GM12878 (cell line): Measurements from ENCODE around the gene BCKDHA. TPM values are rescaled to one million over a fixed set of nuclear protein-coding genes. Genes with fewer than 3 reads are reported as not detected.

Source experiments
- ATAC-seq: fragments of 200-7000 bp; cut with Tn5 transposase; 3 replicates; pipeline ENCODE4 v1.9.1; 2020; ENCODE audit warnings: mild to moderate bottlenecking, moderate library complexity
- BruUV-seq: library from RNA; stranded (reverse); fragments of 400-500 nt; replicated peaks from 2 replicates; lab custom pipeline; 2021; lab: Mats Ljungman, UMichigan
- CTCF ChIA-PET: fragments of 300-600 bp; sonication (Branson Sonifier 250); formaldehyde crosslinking; extraction: SDS; loops from one replicate; lab custom pipeline; 2021; ENCODE audit warnings: inconsistent platforms; lab: Yijun Ruan, JAX
- POLR2A ChIA-PET: fragments of 350-600 bp; formaldehyde crosslinking; extraction: SDS; loops from one replicate; lab custom pipeline; 2021; ENCODE audit warnings: inconsistent platforms; lab: Charles Lee
- RAD21 ChIA-PET: fragments of 300-600 bp; sonication (Branson Sonifier 250); formaldehyde crosslinking; loops from one replicate; lab custom pipeline; 2023; ENCODE audit warnings: antibody characterized with exemption; ENCODE audit not compliant: unreplicated experiment; lab: Charles Lee
- SMC1A ChIA-PET: fragments of 300-600 bp; sonication (Branson Sonifier 250); formaldehyde crosslinking; loops from one replicate; lab custom pipeline; 2023; ENCODE audit not compliant: unreplicated experiment, uncharacterized antibody; lab: Charles Lee
- DNase-seq: peaks from one replicate; pipeline ENCODE4 v3.0.0-alpha.2; 2011; ENCODE audit warnings: low read depth, low spot score
- FAIRE-seq: peaks from 3 replicates; lab custom pipeline; 2011; peaks lifted over from hg19 to GRCh38; lab: Jason Lieb, UNC
- H2AFZ ChIP-seq: 2 replicates; pipeline ENCODE4 v1.6.0; 2011; ENCODE audit warnings: low read depth, low read length, control low read depth; ENCODE audit not compliant: control insufficient read depth
- H3K27ac ChIP-seq: 2 replicates; pipeline ENCODE4 v1.5.1; 2011; ENCODE audit warnings: control low read depth; ENCODE audit not compliant: control insufficient read depth, insufficient read depth
- H3K27me3 ChIP-seq, 2 experiments: replicated peaks in 1 of 2; 2 replicates each; pipeline versions ENCODE4 v1.6.0 to v1.6.1; 2011; ENCODE audit warnings: low read length in 1 of 2; ENCODE audit not compliant: control insufficient read depth in 2 of 2, insufficient read depth in 2 of 2
- H3K36me3 ChIP-seq, 2 experiments: 2 replicates each; pipeline ENCODE4 v1.5.1; 2011; ENCODE audit warnings: low read length in 1 of 2; ENCODE audit not compliant: control insufficient read depth in 2 of 2, insufficient read depth in 2 of 2
- H3K4me1 ChIP-seq: 2 replicates; pipeline ENCODE4 v1.6.1; 2011; ENCODE audit warnings: mild to moderate bottlenecking, low read length, moderate library complexity, mixed read lengths; ENCODE audit not compliant: control insufficient read depth, insufficient read depth
- H3K4me2 ChIP-seq: 2 replicates; pipeline ENCODE4 v1.6.0; 2011; ENCODE audit warnings: control low read depth; ENCODE audit not compliant: control insufficient read depth, insufficient read depth
- H3K4me3 ChIP-seq: fragments of 200-600 bp; sonication (generic); 2 replicates; pipeline ENCODE4 v1.5.1; 2016
- H3K79me2 ChIP-seq: 2 replicates; pipeline ENCODE4 v1.6.0; 2011; ENCODE audit warnings: low read length; ENCODE audit not compliant: control insufficient read depth, insufficient read depth
- H3K9ac ChIP-seq: 2 replicates; pipeline ENCODE4 v1.8.0; 2011; ENCODE audit warnings: low read length, control low read depth, mixed read lengths; ENCODE audit not compliant: control insufficient read depth, insufficient read depth
- H3K9me3 ChIP-seq: replicated peaks from 3 replicates; pipeline ENCODE4 v1.5.1; 2011; ENCODE audit warnings: mild to moderate bottlenecking, low read length; ENCODE audit not compliant: control insufficient read depth, insufficient read depth
- H4K20me1 ChIP-seq: 2 replicates; pipeline ENCODE4 v1.6.0; 2011; ENCODE audit not compliant: control insufficient read depth, insufficient read depth
- BCL11A ChIP-seq: IDR thresholded peaks from 2 replicates; pipeline ENCODE4 v1.6.1; 2011; ENCODE audit warnings: low read depth, low read length
- BHLHE40 ChIP-seq, 2 experiments: fragments of 450-650 bp in 1 of 2; IDR thresholded peaks; 2 replicates each; pipeline ENCODE4 v1.6.1; 2011 to 2017; ENCODE audit warnings: low read depth in 2 of 2, borderline replicate concordance in 1 of 2, improper control_type of control experiment in 1 of 2, low read length in 1 of 2, mild to moderate bottlenecking in 1 of 2
- HDGF ChIP-seq: fragments of 450-650 bp; IDR thresholded peaks from 2 replicates; pipeline ENCODE4 v1.6.1; 2016; ENCODE audit warnings: antibody characterized with exemption
- NKRF ChIP-seq: fragments of 450-650 bp; conservative IDR thresholded peaks from 2 replicates; pipeline ENCODE4 v1.6.1; 2017; ENCODE audit warnings: mild to moderate bottlenecking, moderate library complexity
- POLR2AphosphoS5 ChIP-seq: IDR thresholded peaks from 2 replicates; pipeline ENCODE4 v1.6.1; 2011; ENCODE audit warnings: mild to moderate bottlenecking, low read length, inconsistent platforms
- RUNX3 ChIP-seq: IDR thresholded peaks from 2 replicates; pipeline ENCODE4 v1.6.1; 2012; ENCODE audit warnings: low read length, inconsistent platforms
- SMARCA5 ChIP-seq: fragments of 450-650 bp; IDR thresholded peaks from 2 replicates; pipeline ENCODE4 v1.6.1; 2017; ENCODE audit warnings: mild to moderate bottlenecking
- SP1 ChIP-seq: IDR thresholded peaks from one replicate; pipeline ENCODE4 v1.6.1; 2011; ENCODE audit warnings: low read depth, low read length
- SREBF2 ChIP-seq: IDR thresholded peaks from 2 replicates; pipeline ENCODE4 v1.6.1; 2012; ENCODE audit warnings: mild to moderate bottlenecking, low read length
- ZZZ3 ChIP-seq: IDR thresholded peaks from 2 replicates; pipeline ENCODE4 v1.6.1; 2011; ENCODE audit warnings: low read depth; ENCODE audit not compliant: control insufficient read depth, insufficient read length
- WGBS: methylation state at CpG from one replicate; pipeline ENCODE4 v1.1.6; 2016; ENCODE audit warnings: low lambda C conversion rate; ENCODE audit not compliant: insufficient replicate concordance, insufficient coverage; ENCODE audit errors: missing lambda C conversion rate; 5-methylcytosine and 5-hydroxymethylcytosine counted together
- in situ Hi-C: fragments of 300-500 bp; cut with MboI; formaldehyde crosslinking; loops from 9 replicates; pipeline ENCODE4 v1.14.3; 2018; ENCODE audit warnings: mixed read lengths
- intact Hi-C: fragments of 100-400 bp; cut with micrococcal nuclease; formaldehyde crosslinking; loops from one replicate; pipeline ENCODE4 v1.14.2; 2022; ENCODE audit not compliant: unreplicated experiment
- polyA plus RNA-seq, 11 experiments: library from polyadenylated mRNA; depleted of rRNA in 4 of 11; unstranded in 6 of 11; stranded (reverse) in 5 of 11; fragments of >200 nt; fragmentation: Nextera tagmentation in 4 of 11; fragmentation: Illumina TruSeq in 1 of 11; extraction: Ambion mirVana in 4 of 11; extraction: Trizol in 1 of 11; gene quantifications; 1 replicate in 1 of 11; 2 replicates in 10 of 11; pipeline versions ENCODE4 v1.2.1 to v1.2.3, GENCODE V29; 2011 to 2016; ENCODE audit warnings: inconsistent platforms in 2 of 11, missing spikeins in 2 of 11, low read depth in 1 of 11
- total RNA-seq, 4 experiments: library from RNA; depleted of rRNA in 3 of 4; stranded (reverse); fragments of >200 nt in 3 of 4; fragmentation: Illumina TruSeq in 1 of 4; extraction: Trizol in 1 of 4; gene quantifications; 2 replicates each; pipeline versions ENCODE4 v1.2.1 to v1.2.3, GENCODE V29; 2013 to 2021

Gene BCKDHA
- total and polyA plus RNA-seq, 10 of the 15 experiments (the other 5 are each of a cell fraction or from before 2014, with no cell fraction given): 9.9 to 107 (median 46.4) TPM

- no peak overlapping the region; the same call in 1 of the 2 replicates for H2AFZ ChIP-seq
- H3K4me2 ChIP-seq: peak overlapping the region; percentile 78
- POLR2A ChIA-PET: interaction anchor here (0.5 to 3.2 kb wide), 12 partner anchors 8 to 774 kb away, joined by 3 to 46 read pairs (median 5); partner anchors contain the start of genes B9D2 and DMAC2
- FAIRE-seq (peak; percentile 7), DNase-seq (no peak), ATAC-seq (peak; percentile 13)
- BruUV-seq: no TSS peak
- H3K4me1 ChIP-seq: peaks cover 16% of the 10 kb centered on the region
- peaks cover 4 to 7% of the 10 kb centered on the region in 2 experiments; a peak in 3 of 4 replicates for H3K36me3 ChIP-seq
- WGBS: under 1% methylated on average over 21 of the region's 22 CpGs
- H3K9ac ChIP-seq: peak overlapping the region; percentile 87
- peaks cover 57% of the 10 kb centered on the region for H3K79me2 ChIP-seq
- CTCF ChIA-PET: interaction anchor here (0.7 to 6.4 kb wide), 8 partner anchors 14 to 98 kb away, joined by 3 to 91 read pairs (median 6); partner anchors contain the start of genes B9D2, CCDC97 and HNRNPUL1
- H3K27me3 ChIP-seq: no peaks in the 10 kb centered on the region
- peak overlapping the region; percentile 89 for H3K4me3 ChIP-seq
- no peaks in the 10 kb centered on the region for H3K9me3 ChIP-seq
- RAD21 ChIA-PET: interaction anchor here (0.7 to 3.4 kb wide), 11 partner anchors 14 to 146 kb away, joined by 3 to 41 read pairs (median 5); partner anchors contain the start of genes B9D2, DMAC2 and HNRNPUL1
- H4K20me1 ChIP-seq: 0 out of 2 replicates have a peak, but pooled peaks cover 2% of the 10 kb centered on the region
- in situ Hi-C loops (no loop called here), intact Hi-C loops (loop anchor here (2.0 to 5.0 kb wide), 4 partner anchors 24 to 186 kb away; partner anchors contain the start of gene CCDC97)
- peak overlapping the region; percentile 84 for H3K27ac ChIP-seq
- TF ChIP-seq RUNX3 (0 out of 2 replicates have a peak, but pooled peaks have one; percentile 3), HDGF (peak; percentile 80), NKRF (peak; percentile 72; the same call in 1 of the 2 replicates), POLR2AphosphoS5 (0 out of 2 replicates have a peak, but pooled peaks have one; percentile 38), ZZZ3 (no peak), SREBF2 (no peak), SMARCA5 (0 out of 2 replicates have a peak, but pooled peaks have one; percentile 42), BHLHE40 (IDR thresholded peaks at IDR 0.05; ENCODE audit: borderline replicate concordance in 1 of 2, low read depth in 2 of 2, low read length in 1 of 2) (peak in 1 of 2 experiments; percentile 17; a peak in 1 of 4 replicates), SP1 (no peak), BCL11A (no peak)
- SMC1A ChIA-PET: interaction anchor here (0.8 to 3.1 kb wide), 6 partner anchors 14 to 87 kb away, joined by 3 to 14 read pairs (median 4); partner anchors contain the start of genes B9D2 and HNRNPUL1
These were observed 46.8 kb upstream of the BCKDHA start for GRCh38 chr19:41350735-41351338.
